ENCODE results near the gene TSHZ3. TPM values are rescaled to one million over a fixed set of nuclear protein-coding genes. Genes with fewer than 3 reads are reported as not detected.

The TSHZ3 gene
- total and polyA plus RNA-seq, 9 of the 15 experiments (the other 6 are each of a cell fraction or from before 2014, with no cell fraction given), result 0.03 to 0.13 (median 0.05) TPM; not detected in 5

GRCh38 chr19:31300422-31300821 is 48.8 kb downstream of the TSHZ3 start (continued):
- no peak for TF ChIP-seq MGA (IDR thresholded peaks at IDR 0.05)
- TF ChIP-seq ZEB2 (IDR thresholded peaks at IDR 0.05), result no peak
- no peak for TF ChIP-seq ETV5 (CRISPR knock-in tag; IDR thresholded peaks at IDR 0.05; ENCODE audit: low read depth)
- TF ChIP-seq, protein P1, sequence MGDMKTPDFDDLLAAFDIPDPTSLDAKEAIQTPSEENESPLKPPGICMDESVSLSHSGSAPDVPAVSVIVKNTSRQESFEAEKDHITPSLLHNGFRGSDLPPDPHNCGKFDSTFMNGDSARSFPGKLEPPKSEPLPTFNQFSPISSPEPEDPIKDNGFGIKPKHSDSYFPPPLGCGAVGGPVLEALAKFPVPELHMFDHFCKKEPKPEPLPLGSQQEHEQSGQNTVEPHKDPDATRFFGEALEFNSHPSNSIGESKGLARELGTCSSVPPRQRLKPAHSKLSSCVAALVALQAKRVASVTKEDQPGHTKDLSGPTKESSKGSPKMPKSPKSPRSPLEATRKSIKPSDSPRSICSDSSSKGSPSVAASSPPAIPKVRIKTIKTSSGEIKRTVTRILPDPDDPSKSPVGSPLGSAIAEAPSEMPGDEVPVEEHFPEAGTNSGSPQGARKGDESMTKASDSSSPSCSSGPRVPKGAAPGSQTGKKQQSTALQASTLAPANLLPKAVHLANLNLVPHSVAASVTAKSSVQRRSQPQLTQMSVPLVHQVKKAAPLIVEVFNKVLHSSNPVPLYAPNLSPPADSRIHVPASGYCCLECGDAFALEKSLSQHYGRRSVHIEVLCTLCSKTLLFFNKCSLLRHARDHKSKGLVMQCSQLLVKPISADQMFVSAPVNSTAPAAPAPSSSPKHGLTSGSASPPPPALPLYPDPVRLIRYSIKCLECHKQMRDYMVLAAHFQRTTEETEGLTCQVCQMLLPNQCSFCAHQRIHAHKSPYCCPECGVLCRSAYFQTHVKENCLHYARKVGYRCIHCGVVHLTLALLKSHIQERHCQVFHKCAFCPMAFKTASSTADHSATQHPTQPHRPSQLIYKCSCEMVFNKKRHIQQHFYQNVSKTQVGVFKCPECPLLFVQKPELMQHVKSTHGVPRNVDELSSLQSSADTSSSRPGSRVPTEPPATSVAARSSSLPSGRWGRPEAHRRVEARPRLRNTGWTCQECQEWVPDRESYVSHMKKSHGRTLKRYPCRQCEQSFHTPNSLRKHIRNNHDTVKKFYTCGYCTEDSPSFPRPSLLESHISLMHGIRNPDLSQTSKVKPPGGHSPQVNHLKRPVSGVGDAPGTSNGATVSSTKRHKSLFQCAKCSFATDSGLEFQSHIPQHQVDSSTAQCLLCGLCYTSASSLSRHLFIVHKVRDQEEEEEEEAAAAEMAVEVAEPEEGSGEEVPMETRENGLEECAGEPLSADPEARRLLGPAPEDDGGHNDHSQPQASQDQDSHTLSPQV (IDR thresholded peaks at IDR 0.05), result no peak
- TF ChIP-seq SP2 (IDR thresholded peaks at IDR 0.05; ENCODE audit: extremely low read depth, low read depth, low read length, poor library complexity, severe bottlenecking), result no peak
- TF ChIP-seq FOXJ2 (tag; IDR thresholded peaks at IDR 0.05), result no peak
- no peak for TF ChIP-seq NFXL1 (CRISPR knock-in tag; IDR thresholded peaks at IDR 0.05)
- no peak for TF ChIP-seq ZNF146 (CRISPR knock-in tag; IDR thresholded peaks at IDR 0.05; ENCODE audit: unreplicated experiment)
- no peak for TF ChIP-seq FOXA1 (IDR thresholded peaks at IDR 0.05; ENCODE audit: borderline replicate concordance)
- no peak for TF ChIP-seq SOX6 (IDR thresholded peaks at IDR 0.05)
- no peak for TF ChIP-seq NEUROD1 (IDR thresholded peaks at IDR 0.05; ENCODE audit: borderline replicate concordance, low read depth, low read length, partially characterized antibody)

Data from K562 (cell line).